ENCODE data around the gene TANGO2.

Gene TANGO2

GRCh38 chr22:20106205-20106848 lies 85.4 kb downstream of the TANGO2 start:
- Histone ChIP-seq H3K9ac (ENCODE audit: low read length) (no peak overlapping the region), H4K91ac (ENCODE audit: low read length) (no peak overlapping the region), H4K8ac (ENCODE audit: low read length) (no peak overlapping the region), H3K23ac (ENCODE audit: low read length in 2 of 2) (no peak overlapping the region), H3K27ac (ENCODE audit: low read length, poor library complexity, severe bottlenecking) (no peak overlapping the region), H2AFZ (ENCODE audit: low read depth, low read length) (no peak overlapping the region), H3K36me3 (ENCODE audit: control insufficient read depth in 1 of 2, insufficient read depth in 2 of 2, low read depth in 1 of 2, low read length in 2 of 2) (peaks cover 81 to 91% of the 10 kb centered on the region in 2 experiments), H3K27me3 (ENCODE audit: control insufficient read depth in 1 of 2, insufficient read depth in 1 of 2, low read length in 2 of 2) (no peaks in the 10 kb centered on the region), H3K14ac (ENCODE audit: low read length in 2 of 2) (no peak overlapping the region), H2BK15ac (ENCODE audit: low read depth, poor library complexity, severe bottlenecking) (no peak overlapping the region), H3K9me3 (ENCODE audit: control insufficient read depth, low read length) (no peaks in the 10 kb centered on the region), H2BK5ac (ENCODE audit: low read depth, low read length, poor library complexity, severe bottlenecking) (no peak overlapping the region), H2BK12ac (ENCODE audit: low read length in 2 of 2) (no peak overlapping the region), H3K4me2 (ENCODE audit: low read length, poor library complexity, severe bottlenecking) (no peak overlapping the region), H3K79me1 (replicated peaks; ENCODE audit: low read length, poor library complexity, severe bottlenecking) (peaks cover 34% of the 10 kb centered on the region), H3K4me3 (ENCODE audit: insufficient read depth in 1 of 2, low read depth in 1 of 2, low read length in 2 of 2) (no peak overlapping the region), H3K4me1 (ENCODE audit: control insufficient read depth, insufficient read depth, low read depth, low read length) (peaks cover 17% of the 10 kb centered on the region), H2AK5ac (ENCODE audit: low read length, severe bottlenecking) (no peak overlapping the region), H3K18ac (ENCODE audit: low read depth in 1 of 2, low read length in 2 of 2) (no peak overlapping the region), H3K4ac (ENCODE audit: low read depth in 1 of 2, low read length in 2 of 2) (no peak overlapping the region), H2BK120ac (ENCODE audit: low read depth, low read length) (no peak overlapping the region)
- 96% methylated on average over 20 of the region's 20 CpGs for WGBS
- no peak for DNase-seq

- Histone ChIP-seq H3K4me3 (ENCODE audit: insufficient read depth in 1 of 2, low read depth in 1 of 2, low read length in 2 of 2) (no peak overlapping the region), H3K79me1 (replicated peaks; ENCODE audit: low read length, poor library complexity, severe bottlenecking) (peaks cover 34% of the 10 kb centered on the region), H3K9me3 (ENCODE audit: control insufficient read depth, low read length) (no peaks in the 10 kb centered on the region), H3K23ac (ENCODE audit: low read length in 2 of 2) (no peak overlapping the region), H2BK5ac (ENCODE audit: low read depth, low read length, poor library complexity, severe bottlenecking) (no peak overlapping the region), H2BK15ac (ENCODE audit: low read depth, poor library complexity, severe bottlenecking) (no peak overlapping the region), H2BK120ac (ENCODE audit: low read depth, low read length) (no peak overlapping the region), H2AFZ (ENCODE audit: low read depth, low read length) (no peak overlapping the region), H3K14ac (ENCODE audit: low read length in 2 of 2) (no peak overlapping the region), H3K27ac (ENCODE audit: low read length, poor library complexity, severe bottlenecking) (no peak overlapping the region), H3K9ac (ENCODE audit: low read length) (no peak overlapping the region), H3K4ac (ENCODE audit: low read depth in 1 of 2, low read length in 2 of 2) (no peak overlapping the region), H3K4me2 (ENCODE audit: low read length, poor library complexity, severe bottlenecking) (no peak overlapping the region), H2AK5ac (ENCODE audit: low read length, severe bottlenecking) (no peak overlapping the region), H4K91ac (ENCODE audit: low read length) (no peak overlapping the region), H3K27me3 (ENCODE audit: control insufficient read depth in 1 of 2, insufficient read depth in 1 of 2, low read length in 2 of 2) (no peaks in the 10 kb centered on the region), H3K18ac (ENCODE audit: low read depth in 1 of 2, low read length in 2 of 2) (no peak overlapping the region), H3K36me3 (ENCODE audit: control insufficient read depth in 1 of 2, insufficient read depth in 2 of 2, low read depth in 1 of 2, low read length in 2 of 2) (peaks cover 82 to 90% of the 10 kb centered on the region in 2 experiments), H2BK12ac (ENCODE audit: low read length in 2 of 2) (no peak overlapping the region), H4K8ac (ENCODE audit: low read length) (no peak overlapping the region), H3K4me1 (ENCODE audit: control insufficient read depth, insufficient read depth, low read depth, low read length) (peaks cover 18% of the 10 kb centered on the region)
- DNase-seq: no peak
- 95% methylated on average over 10 of the region's 10 CpGs for WGBS
Measured at GRCh38 chr22:20106849-20107237, 85.9 kb downstream of the TANGO2 start.

GRCh38 chr22:20107471-20107901 lies 86.6 kb downstream of the TANGO2 start:
- no peak overlapping the region for H4K91ac ChIP-seq (ENCODE audit: low read length)
- no peak overlapping the region for H3K18ac ChIP-seq (ENCODE audit: low read depth in 1 of 2, low read length in 2 of 2)
- no peak overlapping the region for H2AK5ac ChIP-seq (ENCODE audit: low read length, severe bottlenecking)
- no peak overlapping the region for H3K4me3 ChIP-seq (ENCODE audit: insufficient read depth in 1 of 2, low read depth in 1 of 2, low read length in 2 of 2)
- no peak overlapping the region for H2BK12ac ChIP-seq (ENCODE audit: low read length in 2 of 2)
- H3K36me3 ChIP-seq (ENCODE audit: control insufficient read depth in 1 of 2, insufficient read depth in 2 of 2, low read depth in 1 of 2, low read length in 2 of 2): peaks cover 84 to 90% of the 10 kb centered on the region in 2 experiments
- peaks cover 36% of the 10 kb centered on the region for H3K79me1 ChIP-seq (replicated peaks; ENCODE audit: low read length, poor library complexity, severe bottlenecking)
- no peaks in the 10 kb centered on the region for H3K27me3 ChIP-seq (ENCODE audit: control insufficient read depth in 1 of 2, insufficient read depth in 1 of 2, low read length in 2 of 2)
- H3K9ac ChIP-seq (ENCODE audit: low read length): no peak overlapping the region
- no peak overlapping the region for H3K4me2 ChIP-seq (ENCODE audit: low read length, poor library complexity, severe bottlenecking)
- DNase-seq: no peak
- no peak overlapping the region for H3K27ac ChIP-seq (ENCODE audit: low read length, poor library complexity, severe bottlenecking)
- no peak overlapping the region for H3K14ac ChIP-seq (ENCODE audit: low read length in 2 of 2)
- WGBS: over 99% methylated on average over 7 of the region's 7 CpGs
- H2BK15ac ChIP-seq (ENCODE audit: low read depth, poor library complexity, severe bottlenecking): no peak overlapping the region
- H2BK120ac ChIP-seq (ENCODE audit: low read depth, low read length): no peak overlapping the region
- H3K9me3 ChIP-seq (ENCODE audit: control insufficient read depth, low read length): no peaks in the 10 kb centered on the region
- H2AFZ ChIP-seq (ENCODE audit: low read depth, low read length): no peak overlapping the region
- H3K4me1 ChIP-seq (ENCODE audit: control insufficient read depth, insufficient read depth, low read depth, low read length): peaks cover 23% of the 10 kb centered on the region
- H2BK5ac ChIP-seq (ENCODE audit: low read depth, low read length, poor library complexity, severe bottlenecking): no peak overlapping the region
- no peak overlapping the region for H4K8ac ChIP-seq (ENCODE audit: low read length)
- H3K23ac ChIP-seq (ENCODE audit: low read length in 2 of 2): no peak overlapping the region
- no peak overlapping the region for H3K4ac ChIP-seq (ENCODE audit: low read depth in 1 of 2, low read length in 2 of 2)

DNA sequence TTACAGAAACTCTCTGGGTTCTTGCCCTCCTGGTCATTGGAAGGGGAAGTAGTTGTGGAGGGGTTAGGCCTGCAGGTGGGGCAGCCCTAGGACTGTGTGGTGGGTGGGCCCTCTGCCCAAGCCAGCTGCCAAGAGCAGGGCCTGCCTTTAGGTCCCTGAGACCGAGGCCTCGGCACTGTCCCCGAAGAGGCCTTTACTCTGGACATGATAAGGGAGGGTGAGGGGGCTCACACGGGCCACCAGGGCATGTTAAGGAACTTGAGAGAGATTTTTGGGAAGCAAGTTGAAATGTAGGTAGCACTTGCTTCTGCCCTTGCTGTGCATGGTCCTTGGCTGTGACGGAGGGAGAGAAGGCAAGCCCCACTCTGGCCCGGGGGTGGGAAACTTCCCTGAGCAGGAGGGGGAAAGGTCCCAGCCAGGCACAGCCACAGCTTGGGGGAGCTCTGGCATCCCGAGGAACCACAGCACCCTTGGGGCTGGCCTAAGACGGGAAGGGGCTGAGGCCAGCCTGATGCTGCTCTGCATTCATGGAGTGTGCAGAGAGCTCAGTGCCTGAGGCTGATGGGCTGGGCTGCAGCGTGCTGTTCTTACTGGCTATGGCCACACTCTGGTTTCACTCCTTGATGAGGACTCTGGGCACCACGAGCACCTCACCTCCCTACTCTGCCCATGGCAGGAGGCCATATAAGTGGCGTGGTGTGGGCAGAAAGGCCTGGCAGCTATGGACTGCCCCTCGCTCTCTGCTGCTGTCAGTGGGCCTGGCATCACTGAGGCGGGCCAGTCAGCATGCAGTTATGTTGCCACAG lies 87.2 kb downstream of the TANGO2 start:
- H4K8ac ChIP-seq (ENCODE audit: low read length): no peak overlapping the region
- H3K4ac ChIP-seq (ENCODE audit: low read depth in 1 of 2, low read length in 2 of 2): no peak overlapping the region
- no peak overlapping the region for H3K4me3 ChIP-seq (ENCODE audit: insufficient read depth in 1 of 2, low read depth in 1 of 2, low read length in 2 of 2)
- no peak overlapping the region for H3K18ac ChIP-seq (ENCODE audit: low read depth in 1 of 2, low read length in 2 of 2)
- peaks cover 41% of the 10 kb centered on the region for H3K79me1 ChIP-seq (replicated peaks; ENCODE audit: low read length, poor library complexity, severe bottlenecking)
- DNase-seq: no peak
- no peak overlapping the region for H4K91ac ChIP-seq (ENCODE audit: low read length)
- H3K9me3 ChIP-seq (ENCODE audit: control insufficient read depth, low read length): no peaks in the 10 kb centered on the region
- peaks cover 90 to 94% of the 10 kb centered on the region in 2 experiments for H3K36me3 ChIP-seq (ENCODE audit: control insufficient read depth in 1 of 2, insufficient read depth in 2 of 2, low read depth in 1 of 2, low read length in 2 of 2)
- no peak overlapping the region for H2BK12ac ChIP-seq (ENCODE audit: low read length in 2 of 2)
- no peak overlapping the region for H2AFZ ChIP-seq (ENCODE audit: low read depth, low read length)
- H3K4me2 ChIP-seq (ENCODE audit: low read length, poor library complexity, severe bottlenecking): no peak overlapping the region
- H3K23ac ChIP-seq (ENCODE audit: low read length in 2 of 2): no peak overlapping the region
- H3K14ac ChIP-seq (ENCODE audit: low read length in 2 of 2): no peak overlapping the region
- no peak overlapping the region for H2BK15ac ChIP-seq (ENCODE audit: low read depth, poor library complexity, severe bottlenecking)
- H3K9ac ChIP-seq (ENCODE audit: low read length): no peak overlapping the region
- no peak overlapping the region for H2AK5ac ChIP-seq (ENCODE audit: low read length, severe bottlenecking)
- H2BK120ac ChIP-seq (ENCODE audit: low read depth, low read length): no peak overlapping the region
- no peaks in the 10 kb centered on the region for H3K27me3 ChIP-seq (ENCODE audit: control insufficient read depth in 1 of 2, insufficient read depth in 1 of 2, low read length in 2 of 2)
- 94% methylated on average over 13 of the region's 13 CpGs for WGBS
- no peak overlapping the region for H2BK5ac ChIP-seq (ENCODE audit: low read depth, low read length, poor library complexity, severe bottlenecking)
- no peak overlapping the region for H3K27ac ChIP-seq (ENCODE audit: low read length, poor library complexity, severe bottlenecking)
- H3K4me1 ChIP-seq (ENCODE audit: control insufficient read depth, insufficient read depth, low read depth, low read length): peaks cover 23% of the 10 kb centered on the region

All from mesenchymal stem cell (in vitro differentiated cells and primary cell).